Measurements from ENCODE around the gene MED31. TPM values are rescaled to one million over a fixed set of nuclear protein-coding genes. Genes with fewer than 3 reads are reported as not detected.

Gene MED31
- total and polyA plus RNA-seq, 12 donors = 8.0 to 69.1 (median 22.0) TPM

DNA sequence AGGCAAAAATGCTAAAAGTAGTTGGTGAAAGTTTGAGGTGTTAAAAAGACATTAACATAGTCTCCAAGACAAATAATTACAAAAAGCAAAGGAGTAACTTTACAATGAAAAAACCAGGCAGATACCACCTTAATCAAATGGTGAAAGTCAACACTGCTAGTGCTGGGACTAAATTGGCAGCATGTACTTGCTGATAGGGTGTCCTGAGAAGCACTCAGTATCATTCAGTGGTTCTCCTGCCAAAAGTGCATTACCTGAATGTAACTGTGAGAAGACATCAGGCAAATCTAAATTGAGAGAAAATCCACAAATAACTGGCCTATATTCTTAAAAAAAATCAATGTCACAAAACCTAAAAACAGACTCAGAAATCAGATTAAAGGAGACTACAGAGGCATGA lies 18.9 kb downstream of the MED31 start:
- H3K9me3 ChIP-seq (replicated peaks in 1 of 3) = no peaks in the 10 kb centered on the region
- peaks cover 0 to 24% of the 10 kb centered on the region in 2 donors for H3K36me3 ChIP-seq (replicated peaks in 1 of 2)
- no peak for TF ChIP-seq POLR2A (IDR thresholded peaks at IDR 0.05)
- TF ChIP-seq, protein P1, sequence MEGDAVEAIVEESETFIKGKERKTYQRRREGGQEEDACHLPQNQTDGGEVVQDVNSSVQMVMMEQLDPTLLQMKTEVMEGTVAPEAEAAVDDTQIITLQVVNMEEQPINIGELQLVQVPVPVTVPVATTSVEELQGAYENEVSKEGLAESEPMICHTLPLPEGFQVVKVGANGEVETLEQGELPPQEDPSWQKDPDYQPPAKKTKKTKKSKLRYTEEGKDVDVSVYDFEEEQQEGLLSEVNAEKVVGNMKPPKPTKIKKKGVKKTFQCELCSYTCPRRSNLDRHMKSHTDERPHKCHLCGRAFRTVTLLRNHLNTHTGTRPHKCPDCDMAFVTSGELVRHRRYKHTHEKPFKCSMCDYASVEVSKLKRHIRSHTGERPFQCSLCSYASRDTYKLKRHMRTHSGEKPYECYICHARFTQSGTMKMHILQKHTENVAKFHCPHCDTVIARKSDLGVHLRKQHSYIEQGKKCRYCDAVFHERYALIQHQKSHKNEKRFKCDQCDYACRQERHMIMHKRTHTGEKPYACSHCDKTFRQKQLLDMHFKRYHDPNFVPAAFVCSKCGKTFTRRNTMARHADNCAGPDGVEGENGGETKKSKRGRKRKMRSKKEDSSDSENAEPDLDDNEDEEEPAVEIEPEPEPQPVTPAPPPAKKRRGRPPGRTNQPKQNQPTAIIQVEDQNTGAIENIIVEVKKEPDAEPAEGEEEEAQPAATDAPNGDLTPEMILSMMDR (IDR thresholded peaks at IDR 0.05) = no peak
- intact Hi-C loops (cut with DNase I) = loop anchor here in 1 of 2 donors (10.0 kb wide), 1 partner anchor 158 kb away; no protein-coding TSS in a partner anchor
- no peak for DNase-seq
- no peak overlapping the region for H3K4me3 ChIP-seq
- H3K27ac ChIP-seq = no peak overlapping the region
- H3K27me3 ChIP-seq = no peaks in the 10 kb centered on the region
- H3K4me1 ChIP-seq (replicated peaks in 1 of 2) = no peaks in the 10 kb centered on the region

DNA sequence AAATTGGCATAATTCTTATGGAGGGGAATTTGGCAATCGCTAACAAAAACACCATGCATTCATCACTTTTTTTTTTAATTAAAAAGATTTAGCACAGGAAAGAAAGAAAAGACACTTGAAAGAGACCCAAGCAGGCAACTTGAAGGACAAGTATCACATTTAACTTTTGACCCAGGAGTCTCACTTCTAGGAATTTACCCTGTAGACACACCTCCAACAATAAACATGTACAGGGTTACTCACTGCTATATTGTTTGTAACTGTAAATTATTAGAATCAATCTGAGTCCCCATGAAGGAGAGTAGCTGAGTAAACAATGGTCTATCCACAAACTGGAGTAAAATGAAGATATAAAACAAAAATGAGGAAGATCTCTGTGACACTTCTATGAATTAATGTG lies 21.0 kb downstream of the MED31 start:
- H3K9me3 ChIP-seq (replicated peaks in 1 of 3) = no peaks in the 10 kb centered on the region
- TF ChIP-seq POLR2A (IDR thresholded peaks at IDR 0.05) = no peak
- TF ChIP-seq, protein P1 (IDR thresholded peaks at IDR 0.05) = no peak
- no peaks in the 10 kb centered on the region for H3K27me3 ChIP-seq
- H3K4me1 ChIP-seq (replicated peaks in 1 of 2) = no peaks in the 10 kb centered on the region
- H3K4me3 ChIP-seq = no peak overlapping the region
- no peak for DNase-seq
- intact Hi-C loops (cut with DNase I) = loop anchor here in 1 of 2 donors (10.0 kb wide), 1 partner anchor 156 kb away; no protein-coding TSS in a partner anchor
- peaks cover 0 to 36% of the 10 kb centered on the region in 2 donors for H3K36me3 ChIP-seq (replicated peaks in 1 of 2)
- H3K27ac ChIP-seq = no peak overlapping the region
- 85 to 100% (median 99%) methylated on average over 1 of the region's 1 CpG for WGBS, 4 donors

DNA sequence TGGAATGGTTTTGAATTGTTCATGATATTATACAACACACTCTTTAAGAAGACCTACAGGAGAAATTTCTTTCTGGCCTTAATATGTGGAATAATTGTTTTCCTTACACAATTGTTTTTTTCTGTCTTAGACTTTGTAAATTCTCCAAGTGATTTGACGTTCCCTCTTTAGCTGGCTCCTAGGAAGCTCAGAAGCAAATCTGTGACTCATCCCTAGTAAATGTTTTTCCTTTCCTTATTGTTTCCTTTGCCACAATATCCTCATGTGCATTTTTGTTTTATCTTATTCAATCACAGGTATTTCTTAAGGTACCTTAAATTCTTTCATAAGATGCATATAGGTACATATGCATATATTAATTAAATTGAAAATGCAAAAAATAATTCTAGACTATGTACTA lies 24.4 kb downstream of the MED31 start:
- H3K4me1 ChIP-seq (replicated peaks in 1 of 2) = no peaks in the 10 kb centered on the region
- H3K4me3 ChIP-seq = no peak overlapping the region
- TF ChIP-seq, protein P1 (IDR thresholded peaks at IDR 0.05) = no peak
- no peak for TF ChIP-seq POLR2A (IDR thresholded peaks at IDR 0.05)
- H3K36me3 ChIP-seq (replicated peaks in 1 of 2) = peaks cover 0 to 38% of the 10 kb centered on the region in 2 donors
- DNase-seq = no peak
- no peak overlapping the region for H3K27ac ChIP-seq
- intact Hi-C loops (cut with DNase I) = no loop called here
- H3K27me3 ChIP-seq = no peaks in the 10 kb centered on the region
- WGBS, 4 donors = 61 to 81% (median 62%) methylated on average over 1 of the region's 1 CpG
- no peaks in the 10 kb centered on the region for H3K9me3 ChIP-seq (replicated peaks in 1 of 3)

DNA sequence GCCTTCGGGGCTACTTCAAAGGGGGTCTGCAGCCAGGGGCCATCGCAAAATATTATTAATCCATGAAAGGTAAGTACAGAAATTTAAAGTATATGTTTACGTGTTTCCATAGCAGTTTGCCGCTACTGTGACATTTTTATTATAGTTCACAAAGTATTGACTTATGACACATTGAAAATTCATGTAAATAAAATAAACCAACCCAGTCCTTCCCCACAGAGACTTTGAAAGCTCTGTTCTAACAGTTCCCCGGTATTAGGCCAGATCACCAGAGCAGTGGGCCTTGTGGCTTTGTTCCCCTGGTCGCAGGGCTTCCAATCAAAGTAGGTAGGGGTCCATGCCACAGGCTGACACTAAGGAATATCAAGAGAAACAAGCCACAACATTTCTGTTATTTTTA lies 24.8 kb downstream of the MED31 start:
- DNase-seq = no peak
- 82 to 99% (median 93%) methylated on average over 6 of the region's 6 CpGs for WGBS, 4 donors
- H3K27me3 ChIP-seq = no peaks in the 10 kb centered on the region
- H3K27ac ChIP-seq = no peak overlapping the region
- H3K4me1 ChIP-seq (replicated peaks in 1 of 2) = no peaks in the 10 kb centered on the region
- no peaks in the 10 kb centered on the region for H3K9me3 ChIP-seq (replicated peaks in 1 of 3)
- intact Hi-C loops (cut with DNase I) = no loop called here
- TF ChIP-seq, protein P1 (IDR thresholded peaks at IDR 0.05) = no peak
- TF ChIP-seq POLR2A (IDR thresholded peaks at IDR 0.05) = no peak
- H3K36me3 ChIP-seq (replicated peaks in 1 of 2) = peaks cover 0 to 38% of the 10 kb centered on the region in 2 donors
- H3K4me3 ChIP-seq = no peak overlapping the region

Measured in adrenal gland (tissue), 12 donors.